Activated CD4-positive, alpha-beta T cell treated with anti-CD3 and anti-CD28 coated beads, Interleukin-10, Interleukin-2, amounts not matched to agents 100 ng/mL and 50 ng/mL, durations not matched to agents 16 hours and 8 hours (primary cell): ENCODE data around the gene C7orf33.
"Not testable (repeated sequence)": the region's sequence is repeated elsewhere in the genome, so short reads cannot be mapped to it uniquely, and the experiment has no call there.

Experiments
- DNase-seq: peaks from one replicate; pipeline ENCODE4 v3.0.0-alpha.2; 2020

Gene C7orf33

DNA sequence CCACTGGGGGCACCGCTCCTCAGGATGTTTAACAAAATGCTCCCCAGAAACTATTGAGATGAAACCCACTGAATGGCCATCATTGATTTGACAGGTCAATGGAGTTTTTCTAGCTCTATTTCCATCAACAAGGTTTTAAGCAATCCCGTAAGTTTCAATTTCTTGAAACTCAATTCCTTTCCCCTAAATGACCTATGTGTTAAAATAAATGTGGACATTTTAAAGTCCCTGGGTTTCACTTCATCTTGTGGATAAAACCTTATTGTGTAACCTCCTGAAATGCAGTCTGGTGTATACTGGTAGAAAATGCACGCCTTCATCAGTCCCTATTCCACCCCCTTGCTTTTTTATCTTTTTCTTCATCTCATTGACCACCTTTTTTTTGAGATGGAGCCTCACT is 8.9 kb upstream of the C7orf33 start:
- DNase-seq = no peak

DNA sequence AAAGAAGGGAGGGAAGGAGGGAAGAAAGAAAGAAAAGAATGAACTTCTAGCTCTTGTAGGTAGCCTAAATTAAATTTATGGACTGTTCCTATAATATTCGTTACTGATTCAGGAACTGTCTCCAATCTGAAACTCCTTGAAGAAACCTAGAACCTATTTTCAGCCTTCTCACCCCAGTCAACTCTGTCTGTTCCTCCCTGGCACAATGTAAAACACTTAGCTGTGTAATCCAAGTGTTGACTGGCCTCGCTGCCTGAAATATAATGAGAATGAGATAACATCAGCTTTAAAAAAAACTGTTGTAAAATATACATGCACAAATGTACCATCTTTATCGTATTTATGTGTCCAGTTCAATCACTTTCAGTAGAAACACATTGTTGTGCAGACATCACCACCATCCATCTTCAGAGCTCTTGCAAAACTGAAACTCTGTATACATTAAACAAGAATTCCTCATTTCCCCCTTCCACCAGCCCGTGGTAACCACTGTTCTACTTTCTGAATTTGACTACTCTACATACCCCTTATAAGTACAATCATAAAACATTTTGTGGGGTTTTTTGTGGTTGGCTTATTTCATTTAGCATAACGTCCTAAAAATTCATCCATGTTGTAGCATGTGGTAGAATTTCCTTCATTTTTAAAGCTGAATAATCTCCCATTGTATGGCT is 6.3 kb upstream of the C7orf33 start:
- peak; percentile 84 for DNase-seq

DNA sequence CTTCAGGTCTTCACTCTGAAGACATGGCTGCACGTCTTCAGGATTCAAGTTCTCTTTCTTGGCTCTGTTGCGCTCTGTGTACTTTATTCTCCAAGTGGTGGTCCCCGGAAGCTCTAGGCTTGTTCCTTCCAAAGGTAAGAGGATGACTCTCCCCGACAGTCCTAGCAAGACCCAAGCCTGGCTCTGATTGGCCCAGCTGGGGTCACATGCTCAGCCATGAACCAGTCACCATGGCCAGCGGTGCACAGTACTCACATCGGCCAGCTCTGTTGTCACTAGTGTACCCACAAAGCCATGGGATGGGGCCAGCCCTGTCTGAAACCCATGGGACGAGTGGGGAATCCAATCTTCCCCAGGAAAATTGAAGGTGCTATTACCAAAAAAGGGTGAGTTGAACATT is 5.2 kb upstream of the C7orf33 start:
- DNase-seq = no peak

DNA sequence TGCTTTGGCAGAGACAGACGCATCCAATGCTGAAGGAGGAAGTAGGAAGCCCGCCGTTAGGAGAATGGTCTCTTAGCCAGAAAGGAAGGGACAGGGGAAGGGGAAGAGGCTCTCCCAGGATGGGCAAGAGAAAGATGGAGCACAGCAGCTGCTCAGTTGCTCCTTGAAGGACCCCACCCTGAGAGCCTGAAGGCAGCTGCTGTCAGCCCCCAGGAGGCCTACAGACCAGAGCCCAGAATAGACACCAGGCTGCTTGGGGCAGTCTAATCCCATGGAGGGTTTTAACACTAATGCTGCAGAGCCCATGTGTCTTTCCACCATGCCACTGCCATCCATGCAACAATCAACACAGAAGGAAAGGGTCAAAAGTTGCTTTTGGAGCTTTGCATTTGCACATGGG is 3.5 kb upstream of the C7orf33 start:
- no peak for DNase-seq

DNA sequence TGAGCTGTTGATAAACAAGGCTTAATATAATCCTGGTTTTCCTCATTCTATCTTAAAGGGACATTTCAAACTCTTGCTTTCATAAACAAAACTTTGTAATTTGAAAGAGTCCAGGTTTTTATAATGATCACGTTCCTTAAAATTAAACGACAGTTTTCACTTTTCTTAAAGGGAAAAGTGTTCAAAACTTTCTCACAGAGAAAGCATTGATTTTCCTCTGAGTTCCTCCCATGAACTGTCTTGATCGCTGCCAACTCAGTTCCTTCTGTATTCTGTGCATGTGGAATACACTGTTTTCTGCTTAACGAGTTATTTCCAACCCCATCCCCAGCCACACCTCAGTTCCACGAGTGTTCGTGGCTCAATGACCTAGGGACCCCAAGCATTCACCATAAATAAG is 2.4 kb upstream of the C7orf33 start:
- DNase-seq = no peak

DNA sequence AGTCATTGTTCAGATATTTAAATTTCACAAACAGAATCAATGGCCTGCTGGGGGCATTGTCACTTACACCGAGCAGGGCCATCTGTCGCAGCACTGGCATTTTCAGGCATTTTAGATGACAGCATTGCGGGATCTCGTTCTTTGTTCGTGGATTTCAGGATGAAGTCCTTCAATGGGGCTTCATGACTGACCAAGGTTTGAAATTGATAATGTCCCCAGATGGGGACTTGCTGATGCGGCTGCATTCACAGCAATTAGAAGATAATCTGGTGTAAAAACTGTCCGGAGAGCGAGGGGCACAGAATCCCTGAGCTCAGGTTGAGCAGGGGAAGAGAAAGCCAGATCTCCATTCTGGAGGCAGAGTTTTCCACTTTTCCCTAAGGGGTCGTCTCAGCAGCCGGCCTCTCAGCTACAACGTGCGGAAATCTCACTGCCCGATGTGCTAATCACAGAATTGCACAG is 1.9 kb upstream of the C7orf33 start:
- no peak for DNase-seq

DNA sequence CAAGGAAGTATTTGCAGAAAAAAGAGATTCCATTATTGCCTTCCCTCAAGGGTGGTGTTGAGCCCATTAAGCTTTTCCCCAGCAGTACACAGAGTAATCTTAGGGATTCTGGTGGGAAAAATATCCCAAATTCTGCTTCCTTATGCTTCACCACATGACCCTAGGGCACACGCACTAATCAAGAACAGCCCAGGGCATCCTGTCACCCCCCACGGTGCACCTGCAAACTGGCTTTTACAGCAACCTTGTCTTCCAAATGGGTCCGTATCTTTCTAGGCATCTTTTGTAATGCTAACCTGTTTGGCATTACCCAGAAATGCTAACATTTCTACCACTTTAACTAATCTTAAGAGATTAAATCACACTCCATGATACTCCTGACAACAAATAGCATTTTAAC is 926 bp upstream of the C7orf33 start:
- DNase-seq = no peak

DNA sequence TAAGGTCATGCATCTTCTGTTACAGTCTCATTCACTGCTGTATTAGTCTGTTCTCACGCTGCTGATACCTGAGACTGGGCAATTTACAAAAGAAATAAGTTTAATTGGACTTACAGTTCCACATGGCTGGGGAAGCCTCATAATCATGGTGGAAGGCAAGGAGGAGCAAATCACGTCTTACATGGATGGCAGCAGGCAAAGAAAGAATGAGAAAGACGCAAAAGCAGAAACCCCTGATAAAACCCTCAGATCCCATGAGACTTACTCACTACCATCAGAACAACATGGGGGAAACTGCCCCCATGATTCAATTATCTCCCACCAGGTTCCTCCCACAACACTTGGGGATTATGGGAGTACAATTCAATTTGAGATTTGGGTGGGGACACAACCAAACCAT is 5.8 kb downstream of the C7orf33 start:
- DNase-seq = not testable (repeated sequence)

DNA sequence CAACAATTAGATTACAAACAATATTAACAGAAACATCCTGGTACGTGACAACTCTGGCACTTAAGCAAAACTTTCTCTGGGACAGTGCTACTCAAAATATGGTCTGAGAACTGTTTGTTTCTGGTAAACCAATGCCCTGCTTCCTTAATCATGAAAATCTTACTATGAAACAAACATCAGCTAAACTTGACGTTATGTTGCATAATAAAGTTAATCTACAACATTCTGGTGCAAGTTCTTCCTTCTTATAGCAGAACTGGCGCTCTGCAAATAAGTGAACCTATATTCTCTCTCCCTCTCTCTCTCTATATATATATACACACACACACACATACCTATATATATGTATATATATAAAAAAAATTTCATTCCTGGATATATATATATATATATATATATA is 7.8 kb downstream of the C7orf33 start:
- no peak for DNase-seq

DNA sequence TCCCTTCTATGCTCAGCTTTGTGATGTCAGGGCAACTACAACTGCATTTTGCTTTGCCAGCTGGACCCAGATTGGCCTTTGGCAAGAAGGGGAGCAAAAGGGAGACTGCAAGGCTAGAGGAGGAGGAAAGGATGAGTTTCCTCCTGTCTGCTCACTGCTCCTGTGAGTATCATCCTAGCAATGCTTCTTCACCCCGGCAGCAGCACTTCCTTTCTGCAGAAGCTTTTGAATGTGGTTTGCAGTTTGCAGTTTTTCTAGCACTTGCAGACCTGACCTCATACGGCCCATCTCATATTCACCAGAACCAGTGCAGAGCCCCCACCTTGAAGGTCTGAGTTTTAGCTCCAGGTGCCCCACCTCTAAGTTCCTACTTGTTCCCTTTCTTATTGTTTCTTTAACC is 14.8 kb downstream of the C7orf33 start:
- DNase-seq = no peak

DNA sequence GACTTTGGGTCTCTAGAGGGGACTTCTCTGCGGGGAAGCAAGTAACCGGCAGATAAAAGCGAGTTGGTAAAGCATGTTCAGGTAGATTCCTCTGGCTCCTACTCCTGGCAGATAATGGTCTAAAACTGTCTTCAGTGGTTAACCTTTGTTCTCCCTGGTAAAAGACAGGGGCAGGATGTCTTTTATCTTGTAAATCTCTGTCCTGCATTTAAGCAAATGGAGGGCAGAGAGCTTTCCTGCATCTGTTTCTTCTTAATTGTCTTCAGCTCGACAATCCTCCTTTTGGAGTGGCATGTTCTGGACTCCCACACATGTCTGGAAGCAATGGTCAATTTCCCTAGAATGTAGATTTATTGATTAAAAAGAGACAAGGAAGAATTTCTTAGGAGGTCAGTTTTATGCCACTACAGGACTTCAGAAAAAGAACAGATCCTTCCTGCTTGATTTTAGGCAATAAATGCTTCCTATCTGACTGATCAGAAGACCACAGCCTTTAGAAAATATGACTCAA is 16.6 kb downstream of the C7orf33 start:
- no peak for DNase-seq

DNA sequence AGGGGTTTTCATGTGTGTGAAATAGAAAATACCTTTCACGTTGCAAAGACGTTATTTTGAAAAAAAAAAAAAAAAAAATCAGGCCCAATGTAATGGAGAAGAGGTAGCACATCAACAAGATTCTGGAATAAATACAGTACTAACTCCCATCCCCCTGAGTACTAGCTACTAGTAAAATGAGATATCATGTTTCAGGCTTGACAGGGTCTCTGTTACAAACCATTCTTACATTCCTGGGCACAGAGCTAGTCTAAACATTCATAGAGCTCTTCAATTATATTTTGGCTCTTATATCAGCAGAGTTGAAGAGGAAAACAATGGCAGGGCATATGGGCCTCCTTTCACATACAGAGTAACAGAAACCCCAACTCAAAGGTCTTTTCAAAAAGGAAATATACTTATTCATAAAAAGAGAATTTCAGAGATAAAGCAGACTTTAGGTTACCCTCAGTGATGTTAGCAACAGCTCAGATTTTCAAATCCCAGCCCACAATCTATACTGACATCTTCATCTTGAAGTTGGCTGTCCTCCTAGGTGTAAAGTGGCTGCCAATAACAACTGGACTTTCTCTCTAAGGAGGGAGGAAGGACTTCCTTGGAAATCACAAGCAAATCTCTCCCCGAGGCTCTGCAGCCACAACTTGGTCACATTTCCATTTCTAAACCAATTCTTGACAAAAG is 18.6 kb downstream of the C7orf33 start:
- no peak for DNase-seq

DNA sequence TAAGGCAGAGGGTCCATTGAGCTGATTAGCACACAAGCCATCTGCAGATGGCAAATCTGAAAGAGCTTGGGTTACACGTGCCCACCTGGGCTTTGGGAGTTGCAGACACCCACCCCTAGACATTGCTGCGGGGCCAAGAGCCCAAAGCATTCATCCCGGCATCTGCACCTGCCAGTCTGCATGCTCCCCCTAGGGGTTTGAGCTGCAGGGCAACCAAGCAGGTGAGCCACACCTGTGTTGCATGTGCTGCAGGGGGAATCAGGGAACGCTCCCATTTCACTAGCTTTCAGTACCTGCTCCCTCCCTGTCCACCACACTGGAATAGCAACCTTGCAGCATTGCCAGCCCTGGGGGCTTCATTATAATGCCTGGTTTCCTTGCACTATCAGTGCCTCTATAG is 21.1 kb downstream of the C7orf33 start:
- DNase-seq = no peak

DNA sequence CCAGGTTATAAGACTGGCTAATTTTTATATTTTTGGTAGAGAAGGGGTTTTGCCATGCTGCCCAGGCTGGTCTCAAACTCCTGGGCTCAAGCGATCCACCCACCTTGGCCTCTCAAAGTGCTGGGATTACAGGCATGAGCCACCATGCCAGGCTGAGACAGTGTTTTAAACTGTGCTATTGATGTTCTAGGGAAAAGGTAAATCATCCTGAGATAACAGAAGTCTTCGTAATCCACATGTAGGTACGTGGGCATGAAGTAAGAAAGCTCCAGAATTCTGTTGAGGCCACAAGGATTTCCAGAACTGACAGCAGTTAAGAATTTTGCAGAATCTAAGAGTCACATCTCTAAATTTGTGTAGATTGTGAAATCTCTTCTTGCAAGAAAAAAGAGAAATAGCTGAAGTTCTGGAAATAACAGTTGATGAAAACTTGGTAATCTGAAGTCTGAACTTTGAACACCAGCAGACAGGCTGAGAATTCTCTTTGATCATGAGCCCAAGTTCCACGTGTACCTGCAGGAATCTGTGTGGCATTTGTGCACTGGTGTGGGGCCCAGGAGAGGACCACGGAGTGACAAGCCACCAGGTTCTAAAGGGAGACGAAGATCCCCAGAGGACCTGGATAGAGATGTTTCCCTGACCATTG is 24.6 kb downstream of the C7orf33 start:
- DNase-seq = no peak

DNA sequence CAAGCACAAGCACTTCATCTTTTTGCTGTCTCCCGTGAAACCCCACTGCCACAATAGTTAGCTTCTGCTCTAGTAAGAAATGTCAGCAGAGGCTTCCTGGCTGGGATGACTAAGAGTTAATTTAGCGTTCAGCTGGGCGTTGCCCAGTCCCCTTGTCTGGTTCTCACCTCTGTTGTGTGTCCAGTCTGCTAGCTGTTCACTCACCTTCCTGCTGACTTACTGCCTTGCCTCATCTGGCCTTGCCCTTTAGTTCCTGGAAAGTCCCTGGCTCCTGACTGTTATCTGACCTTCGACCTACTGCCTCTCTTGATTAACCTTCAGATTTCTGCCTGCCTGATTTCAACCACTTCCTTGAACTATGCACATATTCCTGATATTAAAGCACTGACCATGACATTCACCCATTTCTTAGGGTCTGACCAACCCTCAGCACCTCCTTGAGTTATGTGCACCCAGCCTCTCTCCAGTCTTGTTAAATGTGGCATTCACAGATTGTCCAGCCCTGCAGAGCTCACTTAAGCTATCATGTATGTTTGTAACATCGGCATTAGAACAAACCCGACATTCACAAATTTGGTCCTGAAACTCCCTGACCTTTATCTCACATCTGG is 30.3 kb downstream of the C7orf33 start:
- DNase-seq = no peak

DNA sequence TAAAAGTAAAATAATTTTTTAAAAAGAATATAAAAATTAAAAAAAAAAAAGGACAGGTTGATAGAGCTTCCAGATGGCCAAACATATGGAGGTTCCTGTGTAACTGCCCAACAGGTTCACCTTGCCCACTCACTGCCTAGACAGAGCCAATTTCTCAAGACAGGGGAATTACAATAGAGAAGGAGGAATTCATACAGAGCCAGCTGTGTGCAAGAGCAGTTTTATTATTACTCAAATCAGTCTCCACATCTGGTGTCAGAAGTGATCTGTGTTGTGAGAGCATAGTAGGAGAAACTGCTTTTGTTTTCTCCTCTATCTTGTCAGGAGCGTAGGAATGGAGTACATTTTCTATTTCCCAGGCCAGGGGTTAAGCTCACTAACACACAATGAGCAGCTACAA is 31.0 kb downstream of the C7orf33 start:
- DNase-seq = no peak

DNA sequence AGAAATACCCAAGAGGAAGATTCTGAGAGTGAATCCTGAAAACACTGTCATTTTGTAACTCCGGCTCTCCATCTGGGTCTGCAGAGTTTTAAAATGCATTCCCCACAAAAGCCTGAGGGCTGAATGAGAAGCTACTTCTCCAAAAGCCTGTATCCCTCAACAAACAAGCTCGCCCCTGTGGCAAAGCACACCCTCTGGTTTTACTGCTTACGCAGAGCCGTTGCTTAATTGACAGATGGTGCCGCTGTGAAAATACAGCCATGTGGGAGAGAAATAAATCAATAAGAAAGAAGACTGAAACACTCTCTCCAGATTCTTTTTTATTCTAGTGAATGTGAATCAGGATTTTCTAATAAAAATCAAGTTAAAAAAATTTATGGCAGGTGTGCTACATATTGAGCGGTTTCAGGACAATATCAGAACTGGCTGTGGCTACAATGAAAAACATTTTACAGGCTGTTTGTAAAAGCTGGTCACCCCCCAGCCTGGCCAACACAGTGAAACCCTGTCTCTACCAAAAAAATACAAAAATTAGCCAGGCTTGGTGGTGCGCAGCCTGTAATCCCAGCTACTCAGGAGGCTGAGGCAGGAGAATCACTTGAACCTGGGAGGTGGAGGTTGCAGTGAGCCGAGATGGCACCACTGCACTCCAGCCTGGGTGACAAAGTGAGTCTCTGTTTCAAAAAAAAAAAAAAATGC is 32.5 kb downstream of the C7orf33 start:
- DNase-seq = no peak

DNA sequence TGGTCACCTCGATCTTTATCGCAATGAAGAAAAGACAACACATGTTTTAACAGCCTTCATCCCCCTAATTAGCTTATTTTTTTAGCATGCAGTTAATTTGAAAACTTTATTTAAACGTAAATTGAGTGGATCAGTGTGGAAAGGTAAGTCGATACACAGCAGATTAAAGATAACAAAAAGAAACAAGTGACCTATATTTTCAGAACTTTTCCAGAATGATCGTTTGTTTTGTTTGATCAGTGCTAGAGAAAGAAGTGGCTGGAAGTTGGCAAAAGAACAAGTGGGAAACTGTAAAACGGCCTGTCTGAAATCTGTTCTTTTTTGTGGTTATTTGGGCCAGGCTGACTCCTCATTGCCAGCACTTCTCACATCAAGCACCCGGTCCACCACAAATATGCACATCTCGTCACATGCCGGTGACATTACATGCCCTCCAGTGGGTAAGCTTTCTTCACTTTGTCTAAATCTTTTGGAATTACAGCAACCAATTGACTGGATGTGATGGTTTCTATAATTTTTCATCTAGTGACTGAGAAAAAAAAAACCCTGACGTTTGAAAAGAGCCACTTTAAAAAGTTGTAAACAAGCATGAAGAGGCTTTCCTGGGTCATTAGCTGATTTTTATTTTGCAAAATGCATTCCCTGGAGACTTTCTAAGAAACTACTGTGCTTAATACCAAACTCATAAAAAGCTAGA is 33.2 kb downstream of the C7orf33 start:
- no peak for DNase-seq

DNA sequence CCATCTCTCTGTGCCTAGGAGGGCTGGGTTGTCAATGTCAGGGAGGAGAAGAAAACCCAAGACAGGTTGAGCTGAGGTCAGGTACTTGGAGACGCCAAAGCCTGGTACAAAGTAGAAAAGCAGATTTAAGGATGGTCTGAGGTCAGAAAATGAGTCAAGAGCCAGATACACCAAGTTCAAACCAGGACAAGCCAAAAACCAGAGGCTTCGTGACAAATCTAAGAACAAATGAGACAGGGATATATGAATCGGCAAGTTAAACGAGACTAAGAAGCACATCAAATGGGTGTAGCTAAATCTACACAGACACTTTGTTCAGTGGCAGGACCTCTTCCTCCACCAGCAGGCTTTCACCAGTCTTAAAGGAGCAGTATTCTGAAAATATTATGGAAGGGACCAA is 34.2 kb downstream of the C7orf33 start:
- DNase-seq = no peak

DNA sequence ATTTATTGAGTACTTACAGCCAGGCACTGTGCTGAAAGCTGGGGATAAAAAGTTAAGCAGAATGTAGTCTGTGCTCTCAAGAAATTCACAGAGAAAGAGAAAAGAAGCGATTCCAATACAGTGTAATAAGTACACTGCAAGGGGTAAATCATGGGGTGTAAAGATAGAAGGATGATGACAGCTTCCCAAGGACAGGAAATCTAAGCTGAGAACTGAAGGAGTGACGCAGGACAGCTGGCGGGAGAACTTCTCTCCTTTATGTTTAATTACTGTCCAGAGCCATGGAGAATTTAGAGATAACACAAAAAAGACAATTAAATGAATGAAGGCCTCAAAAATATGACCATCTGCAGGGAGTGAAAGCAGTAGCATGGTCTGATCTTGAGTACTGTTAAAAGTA is 34.8 kb downstream of the C7orf33 start:
- DNase-seq = no peak

DNA sequence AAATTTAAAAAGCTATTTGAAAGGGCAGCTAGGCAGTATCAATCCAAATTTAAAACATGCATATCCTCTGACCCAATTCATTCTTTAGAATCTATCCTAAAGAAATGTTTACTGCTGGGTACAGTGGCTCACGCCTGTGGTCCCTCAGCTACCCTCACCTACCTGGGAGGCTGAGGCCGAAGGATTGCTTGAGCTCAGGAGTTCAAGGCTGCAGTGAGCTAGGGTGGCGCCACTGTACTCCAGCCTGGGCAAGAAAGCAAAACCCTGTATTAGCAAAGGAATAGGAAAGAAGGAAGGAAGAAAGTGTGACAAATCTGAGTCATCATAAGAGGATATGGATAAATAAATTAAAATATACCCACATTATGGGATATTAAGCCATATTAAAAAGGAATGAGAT is 36.3 kb downstream of the C7orf33 start:
- DNase-seq = no peak

DNA sequence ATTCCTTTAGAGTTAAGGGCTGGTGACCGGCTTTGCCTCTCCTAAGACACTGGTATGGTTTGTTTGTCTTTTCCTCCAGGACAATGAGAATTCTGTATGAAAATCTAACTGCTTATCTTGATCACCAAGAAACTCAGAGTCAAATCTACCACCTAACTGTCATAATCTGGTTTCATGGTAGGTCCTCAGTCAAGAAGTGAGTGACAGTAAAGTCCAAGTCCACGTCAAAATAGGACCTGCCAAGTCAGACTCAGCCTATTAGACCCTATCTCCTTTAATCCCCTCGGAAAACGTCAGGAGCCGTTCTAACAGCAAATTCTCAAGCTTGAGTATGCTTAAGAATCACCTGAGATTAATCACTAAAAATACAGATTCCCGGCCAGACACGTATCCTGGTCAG is 37.4 kb downstream of the C7orf33 start:
- no peak for DNase-seq
